Panc1 (cell line): ENCODE results near the gene CMTM3.

Experiments
- POLR2AphosphoS5 ChIP-seq: IDR thresholded peaks from 2 replicates; pipeline ENCODE4 v1.6.1; 2012; ENCODE audit warnings: mild to moderate bottlenecking, low read depth, low read length, moderate library complexity
- SIN3A ChIP-seq: IDR thresholded peaks from 2 replicates; pipeline ENCODE4 v1.6.1; 2012; ENCODE audit warnings: low read depth, mild to moderate bottlenecking, low read length, moderate library complexity, borderline replicate concordance; ENCODE audit not compliant: insufficient read depth
- TCF7L2 ChIP-seq: IDR thresholded peaks from 2 replicates; pipeline ENCODE4 v1.6.1; 2011; ENCODE audit warnings: mild to moderate bottlenecking, low read depth, low read length, inconsistent platforms
- TF ChIP-seq, protein P1 (sequence below): fragments of 450-650 bp; IDR thresholded peaks from 2 replicates; pipeline ENCODE4 v1.5.1; 2017; ENCODE audit warnings: mild to moderate bottlenecking
- TF ChIP-seq, protein P2 (sequence below), 2 experiments: IDR thresholded peaks; 2 replicates each; pipeline ENCODE4 v1.6.1; 2011 to 2012; ENCODE audit warnings: low read depth in 2 of 2, control low read depth in 1 of 2, low read length in 1 of 2, mild to moderate bottlenecking in 1 of 2, moderate library complexity in 1 of 2; ENCODE audit not compliant: insufficient read depth in 1 of 2

DNA sequence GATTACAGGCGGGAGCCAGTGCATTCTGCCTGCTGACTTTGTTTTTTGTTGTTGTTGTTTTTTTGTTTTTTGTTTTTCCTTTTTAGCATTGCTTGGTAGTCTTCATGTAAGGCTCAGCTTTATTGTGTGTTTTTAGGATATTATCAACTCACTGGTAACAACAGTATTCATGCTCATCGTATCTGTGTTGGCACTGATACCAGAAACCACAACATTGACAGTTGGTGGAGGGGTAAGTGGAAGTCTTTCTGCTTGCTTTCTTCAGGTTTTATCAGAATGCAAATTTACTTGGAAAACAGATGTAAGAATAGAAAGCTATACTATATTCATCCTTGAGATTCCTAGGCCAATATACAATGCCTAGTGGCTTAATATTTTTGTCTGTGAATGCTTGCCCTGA, 41.5 kb upstream of the CMTM3 start:
- TF ChIP-seq, protein P1, sequence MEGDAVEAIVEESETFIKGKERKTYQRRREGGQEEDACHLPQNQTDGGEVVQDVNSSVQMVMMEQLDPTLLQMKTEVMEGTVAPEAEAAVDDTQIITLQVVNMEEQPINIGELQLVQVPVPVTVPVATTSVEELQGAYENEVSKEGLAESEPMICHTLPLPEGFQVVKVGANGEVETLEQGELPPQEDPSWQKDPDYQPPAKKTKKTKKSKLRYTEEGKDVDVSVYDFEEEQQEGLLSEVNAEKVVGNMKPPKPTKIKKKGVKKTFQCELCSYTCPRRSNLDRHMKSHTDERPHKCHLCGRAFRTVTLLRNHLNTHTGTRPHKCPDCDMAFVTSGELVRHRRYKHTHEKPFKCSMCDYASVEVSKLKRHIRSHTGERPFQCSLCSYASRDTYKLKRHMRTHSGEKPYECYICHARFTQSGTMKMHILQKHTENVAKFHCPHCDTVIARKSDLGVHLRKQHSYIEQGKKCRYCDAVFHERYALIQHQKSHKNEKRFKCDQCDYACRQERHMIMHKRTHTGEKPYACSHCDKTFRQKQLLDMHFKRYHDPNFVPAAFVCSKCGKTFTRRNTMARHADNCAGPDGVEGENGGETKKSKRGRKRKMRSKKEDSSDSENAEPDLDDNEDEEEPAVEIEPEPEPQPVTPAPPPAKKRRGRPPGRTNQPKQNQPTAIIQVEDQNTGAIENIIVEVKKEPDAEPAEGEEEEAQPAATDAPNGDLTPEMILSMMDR: no peak
- TF ChIP-seq, protein P2, sequence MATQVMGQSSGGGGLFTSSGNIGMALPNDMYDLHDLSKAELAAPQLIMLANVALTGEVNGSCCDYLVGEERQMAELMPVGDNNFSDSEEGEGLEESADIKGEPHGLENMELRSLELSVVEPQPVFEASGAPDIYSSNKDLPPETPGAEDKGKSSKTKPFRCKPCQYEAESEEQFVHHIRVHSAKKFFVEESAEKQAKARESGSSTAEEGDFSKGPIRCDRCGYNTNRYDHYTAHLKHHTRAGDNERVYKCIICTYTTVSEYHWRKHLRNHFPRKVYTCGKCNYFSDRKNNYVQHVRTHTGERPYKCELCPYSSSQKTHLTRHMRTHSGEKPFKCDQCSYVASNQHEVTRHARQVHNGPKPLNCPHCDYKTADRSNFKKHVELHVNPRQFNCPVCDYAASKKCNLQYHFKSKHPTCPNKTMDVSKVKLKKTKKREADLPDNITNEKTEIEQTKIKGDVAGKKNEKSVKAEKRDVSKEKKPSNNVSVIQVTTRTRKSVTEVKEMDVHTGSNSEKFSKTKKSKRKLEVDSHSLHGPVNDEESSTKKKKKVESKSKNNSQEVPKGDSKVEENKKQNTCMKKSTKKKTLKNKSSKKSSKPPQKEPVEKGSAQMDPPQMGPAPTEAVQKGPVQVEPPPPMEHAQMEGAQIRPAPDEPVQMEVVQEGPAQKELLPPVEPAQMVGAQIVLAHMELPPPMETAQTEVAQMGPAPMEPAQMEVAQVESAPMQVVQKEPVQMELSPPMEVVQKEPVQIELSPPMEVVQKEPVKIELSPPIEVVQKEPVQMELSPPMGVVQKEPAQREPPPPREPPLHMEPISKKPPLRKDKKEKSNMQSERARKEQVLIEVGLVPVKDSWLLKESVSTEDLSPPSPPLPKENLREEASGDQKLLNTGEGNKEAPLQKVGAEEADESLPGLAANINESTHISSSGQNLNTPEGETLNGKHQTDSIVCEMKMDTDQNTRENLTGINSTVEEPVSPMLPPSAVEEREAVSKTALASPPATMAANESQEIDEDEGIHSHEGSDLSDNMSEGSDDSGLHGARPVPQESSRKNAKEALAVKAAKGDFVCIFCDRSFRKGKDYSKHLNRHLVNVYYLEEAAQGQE (IDR thresholded peaks at IDR 0.05; ENCODE audit: insufficient read depth in 1 of 2, low read depth in 2 of 2, low read length in 1 of 2): no peak
- no peak for TF ChIP-seq SIN3A
- no peak for TF ChIP-seq POLR2AphosphoS5
- TF ChIP-seq TCF7L2: no peak
